Large intestine (tissue), 3 donors: ENCODE measurements around the gene COL23A1. TPM values are rescaled to one million over a fixed set of nuclear protein-coding genes. Genes with fewer than 3 reads are reported as not detected.

Experiments
- DNase-seq, 2 donors: peaks; one replicate each; pipeline versions ENCODE4 v3.0.0 to v3.0.0-alpha.2; 2013
- H3K27ac ChIP-seq: one replicate; pipeline ENCODE4 v1.5.1; 2013; ENCODE audit warnings: low read length
- H3K27me3 ChIP-seq: 2 replicates; pipeline ENCODE4 v1.6.1; 2013; ENCODE audit warnings: low read length; ENCODE audit not compliant: control insufficient read depth, insufficient read depth
- H3K36me3 ChIP-seq: 2 replicates; pipeline ENCODE4 v1.6.1; 2013; ENCODE audit warnings: low read length; ENCODE audit not compliant: control insufficient read depth, insufficient read depth
- H3K4me1 ChIP-seq: one replicate; pipeline ENCODE4 v1.6.1; 2013; ENCODE audit warnings: low read length; ENCODE audit not compliant: control insufficient read depth, insufficient read depth
- H3K4me3 ChIP-seq: one replicate; pipeline ENCODE4 v1.5.1; 2013; ENCODE audit warnings: low read length
- H3K9me3 ChIP-seq: one replicate; pipeline ENCODE4 v1.6.1; 2013; ENCODE audit warnings: mild to moderate bottlenecking, low read depth, low read length, moderate library complexity; ENCODE audit not compliant: control insufficient read depth
- WGBS: methylation state at CpG from one replicate; pipeline ENCODE4 v1.1.5; 2013; ENCODE audit warnings: low lambda C conversion rate; ENCODE audit not compliant: insufficient coverage; 5-methylcytosine and 5-hydroxymethylcytosine counted together
- polyA plus RNA-seq: library from polyadenylated mRNA; unstranded; fragments of 120-200 nt; gene quantifications from one replicate; pipeline ENCODE4 v1.2.1, GENCODE V29; 2013

COL23A1 gene
- polyA plus RNA-seq, 1 donor: 8.9 TPM

DNA sequence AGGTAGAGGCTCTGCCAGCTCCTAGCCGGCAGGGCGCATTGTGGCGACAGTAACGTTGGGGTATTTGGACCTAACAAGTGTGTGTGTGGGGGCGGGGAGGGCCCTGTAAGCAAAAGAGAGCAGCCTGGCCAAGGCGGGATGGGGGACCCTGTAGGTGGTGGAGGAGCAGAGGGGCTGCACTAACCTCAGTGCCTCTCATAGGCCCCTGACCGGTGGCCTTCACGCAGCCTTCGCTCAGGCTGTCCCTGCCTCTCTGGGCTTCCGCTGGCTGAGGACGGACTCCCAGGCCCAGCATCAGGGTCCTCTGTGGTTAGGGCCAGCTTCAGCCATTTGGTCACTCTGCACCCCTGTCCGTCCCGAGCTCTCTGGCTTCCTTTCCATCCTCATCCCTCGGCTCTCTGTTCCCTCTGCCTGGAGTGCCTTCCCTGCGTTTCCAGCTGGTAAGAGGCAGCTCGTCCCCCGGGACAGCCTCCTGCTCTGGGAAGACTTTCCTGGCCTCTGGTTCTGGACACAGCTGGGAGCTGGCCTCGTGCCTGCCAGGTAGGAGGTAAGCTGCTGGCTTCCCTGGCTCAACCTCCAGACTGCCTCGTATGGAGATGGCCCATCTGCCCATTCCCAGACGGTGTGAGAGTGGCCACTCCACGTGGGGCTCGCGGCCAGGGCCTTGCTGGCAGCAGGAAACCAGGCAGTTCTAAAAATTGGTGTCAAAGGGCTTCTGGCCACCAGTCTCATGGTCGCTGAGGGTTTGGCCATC lies 318.3 kb downstream of the COL23A1 start:
- no peaks in the 10 kb centered on the region for H3K36me3 ChIP-seq
- no peaks in the 10 kb centered on the region for H3K9me3 ChIP-seq
- H3K27ac ChIP-seq: no peak overlapping the region
- no peak for DNase-seq
- WGBS: no CpG with 5 or more reads among the region's 24 CpGs
- H3K27me3 ChIP-seq: no peaks in the 10 kb centered on the region
- no peak overlapping the region for H3K4me3 ChIP-seq
- no peaks in the 10 kb centered on the region for H3K4me1 ChIP-seq

- no CpG with 5 or more reads among the region's 4 CpGs for WGBS
- no peak for DNase-seq
Observed at GRCh38 chr5:178271231-178271630, 319.0 kb downstream of the COL23A1 start.

GRCh38 chr5:178269499-178269898 lies 320.7 kb downstream of the COL23A1 start:
- Histone ChIP-seq H3K27me3 (no peaks in the 10 kb centered on the region), H3K9me3 (no peaks in the 10 kb centered on the region), H3K4me3 (no peak overlapping the region), H3K27ac (no peak overlapping the region), H3K36me3 (no peaks in the 10 kb centered on the region), H3K4me1 (no peaks in the 10 kb centered on the region)
- no CpG with 5 or more reads among the region's 1 CpG for WGBS
- DNase-seq: no peak

More at GRCh38 chr5:178271231-178271630, 319.0 kb downstream of the COL23A1 start:
- Histone ChIP-seq H3K4me1 (no peaks in the 10 kb centered on the region), H3K4me3 (no peak overlapping the region), H3K27ac (no peak overlapping the region), H3K9me3 (no peaks in the 10 kb centered on the region), H3K36me3 (no peaks in the 10 kb centered on the region), H3K27me3 (no peaks in the 10 kb centered on the region)

DNA sequence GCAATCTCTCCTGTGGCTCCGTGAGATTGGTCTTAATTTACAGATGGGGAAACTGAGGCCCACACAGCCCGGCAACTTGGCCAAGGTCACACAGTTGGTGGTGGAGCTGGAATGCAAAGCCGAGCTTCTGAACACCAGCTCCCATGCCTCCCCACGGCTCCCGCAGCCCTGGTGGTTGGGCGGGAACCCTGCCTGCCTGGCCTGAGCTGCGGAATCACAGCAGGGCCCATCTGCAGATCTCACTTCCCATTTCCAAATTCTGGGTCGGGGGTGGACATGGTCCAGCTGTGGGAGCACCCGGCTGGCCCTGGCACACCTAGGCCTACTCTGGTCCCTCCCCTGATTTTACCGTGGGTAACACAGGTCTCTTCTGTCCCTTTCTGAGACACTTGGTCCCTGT lies 322.3 kb downstream of the COL23A1 start:
- H3K4me1 ChIP-seq: no peaks in the 10 kb centered on the region
- DNase-seq: no peak

DNA sequence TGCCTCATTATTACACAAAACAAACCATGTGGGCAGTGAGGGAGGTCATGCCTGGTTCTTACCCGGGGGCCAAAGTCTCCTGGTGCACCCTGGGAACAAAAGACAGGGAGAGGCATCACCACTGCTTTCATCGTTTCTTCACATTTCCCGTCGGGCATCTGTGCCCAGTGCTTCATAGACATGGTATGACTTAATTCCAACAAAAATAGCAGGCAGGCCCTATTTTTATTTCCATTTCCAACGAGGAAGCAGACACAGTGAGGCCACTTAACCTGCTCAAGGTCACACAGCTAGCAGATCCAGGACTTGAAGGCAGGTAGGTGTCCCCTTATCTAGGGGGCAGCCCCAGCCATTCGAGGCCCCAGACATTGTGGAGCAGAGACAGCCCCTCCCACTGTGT lies 322.9 kb downstream of the COL23A1 start:
- Histone ChIP-seq H3K27me3 (no peaks in the 10 kb centered on the region), H3K4me3 (no peak overlapping the region), H3K36me3 (no peaks in the 10 kb centered on the region), H3K27ac (no peak overlapping the region), H3K9me3 (no peaks in the 10 kb centered on the region), H3K4me1 (no peaks in the 10 kb centered on the region)
- DNase-seq: no peak
- no CpG with 5 or more reads among the region's 6 CpGs for WGBS

More for the DNA sequence above, 322.3 kb downstream of the COL23A1 start:
- Histone ChIP-seq H3K27me3 (no peaks in the 10 kb centered on the region), H3K36me3 (no peaks in the 10 kb centered on the region), H3K4me3 (no peak overlapping the region), H3K27ac (no peak overlapping the region), H3K9me3 (no peaks in the 10 kb centered on the region)
- WGBS: no CpG with 5 or more reads among the region's 10 CpGs

DNA sequence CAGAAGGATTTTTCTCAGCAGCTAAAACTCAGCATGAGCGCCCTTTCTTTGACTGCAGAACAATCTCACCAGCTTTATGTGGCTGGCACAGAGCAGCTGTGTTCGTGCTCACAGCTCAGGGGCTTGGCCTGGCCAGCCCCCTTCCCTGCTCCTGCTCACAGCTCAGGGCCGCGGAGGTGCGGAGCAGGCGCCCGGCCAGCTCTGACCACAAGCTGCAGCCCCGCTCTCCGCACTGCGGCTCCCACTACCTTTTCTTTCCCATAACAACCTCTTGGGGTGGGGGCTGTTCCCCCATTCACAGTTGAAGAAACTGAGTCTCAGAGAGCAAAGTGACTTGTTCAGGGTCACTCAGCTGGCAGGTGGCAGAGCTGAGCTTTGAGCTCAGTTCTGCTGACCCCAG lies 323.6 kb downstream of the COL23A1 start:
- no peak for DNase-seq
- no peak overlapping the region for H3K27ac ChIP-seq
- no CpG with 5 or more reads among the region's 10 CpGs for WGBS
- H3K36me3 ChIP-seq: no peaks in the 10 kb centered on the region
- no peaks in the 10 kb centered on the region for H3K9me3 ChIP-seq
- no peaks in the 10 kb centered on the region for H3K27me3 ChIP-seq
- H3K4me3 ChIP-seq: no peak overlapping the region
- H3K4me1 ChIP-seq: no peaks in the 10 kb centered on the region

DNA sequence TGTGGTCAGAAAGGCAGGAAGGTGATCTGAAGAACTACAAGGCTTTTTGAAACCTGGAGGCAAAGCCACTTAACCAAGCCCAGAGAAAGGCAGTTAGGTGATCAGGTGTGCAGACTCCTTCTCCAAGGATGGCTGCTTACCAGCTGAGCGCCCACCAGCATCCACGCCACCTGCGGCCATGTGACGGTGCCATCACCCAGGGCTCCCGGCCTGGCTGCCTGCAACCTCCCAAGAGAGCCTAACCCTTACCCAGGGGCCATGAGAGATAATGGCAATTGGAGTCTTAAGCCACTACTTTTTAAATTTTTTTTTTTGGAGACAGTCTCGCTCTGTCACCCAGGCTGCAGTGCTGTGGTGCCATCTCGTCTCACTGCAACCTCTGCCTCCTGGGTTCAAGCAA lies 324.4 kb downstream of the COL23A1 start:
- H3K9me3 ChIP-seq: no peaks in the 10 kb centered on the region
- WGBS: no CpG with 5 or more reads among the region's 7 CpGs

DNA sequence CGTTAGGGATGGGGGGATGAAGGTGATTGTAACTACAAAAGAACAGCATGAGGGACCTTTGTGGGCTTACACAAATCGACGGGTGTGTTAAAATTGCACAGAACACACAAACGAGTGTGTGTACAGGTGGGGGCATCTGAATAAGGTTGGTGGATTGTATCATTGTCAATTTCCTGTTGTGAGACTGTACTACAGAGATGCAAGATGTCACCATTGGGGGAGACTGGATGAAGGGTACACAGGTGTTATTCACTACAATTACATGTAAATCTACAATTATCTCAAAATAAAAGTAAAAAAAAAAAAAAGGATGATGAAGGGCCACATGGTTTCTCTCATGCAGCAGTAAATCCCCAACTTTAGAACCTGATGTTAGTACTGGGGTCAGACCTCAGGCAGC lies 326.1 kb downstream of the COL23A1 start:
- WGBS: 40% methylated on average over 1 of the region's 4 CpGs

More for the DNA sequence above, 324.4 kb downstream of the COL23A1 start:
- Histone ChIP-seq H3K27me3 (no peaks in the 10 kb centered on the region), H3K36me3 (no peaks in the 10 kb centered on the region), H3K4me1 (no peaks in the 10 kb centered on the region), H3K4me3 (no peak overlapping the region), H3K27ac (no peak overlapping the region)
- DNase-seq: no peak

GRCh38 chr5:178261666-178262600 lies 328.3 kb downstream of the COL23A1 start:
- no peaks in the 10 kb centered on the region for H3K27me3 ChIP-seq
- WGBS: no CpG with 5 or more reads among the region's 19 CpGs
- no peak for DNase-seq

More for the DNA sequence above, 326.1 kb downstream of the COL23A1 start:
- Histone ChIP-seq H3K27me3 (no peaks in the 10 kb centered on the region), H3K9me3 (no peaks in the 10 kb centered on the region), H3K27ac (no peak overlapping the region), H3K36me3 (no peaks in the 10 kb centered on the region), H3K4me3 (no peak overlapping the region), H3K4me1 (no peaks in the 10 kb centered on the region)
- no peak for DNase-seq

GRCh38 chr5:178259623-178260536 lies 330.3 kb downstream of the COL23A1 start:
- Histone ChIP-seq H3K27ac (no peak overlapping the region), H3K4me1 (no peaks in the 10 kb centered on the region), H3K4me3 (no peak overlapping the region), H3K27me3 (no peaks in the 10 kb centered on the region), H3K9me3 (no peaks in the 10 kb centered on the region), H3K36me3 (no peaks in the 10 kb centered on the region)
- no CpG with 5 or more reads among the region's 21 CpGs for WGBS
- no peak for DNase-seq

More at GRCh38 chr5:178261666-178262600, 328.3 kb downstream of the COL23A1 start:
- Histone ChIP-seq H3K36me3 (no peaks in the 10 kb centered on the region), H3K4me3 (no peak overlapping the region), H3K4me1 (no peaks in the 10 kb centered on the region), H3K27ac (no peak overlapping the region), H3K9me3 (no peaks in the 10 kb centered on the region)
